Activated CD4-positive, alpha-beta memory T cell treated with anti-CD3 and anti-CD28 coated beads for 36 hours (primary cell): Measurements from ENCODE around the gene EIF4G3. TPM values are rescaled to one million over a fixed set of nuclear protein-coding genes. Genes with fewer than 3 reads are reported as not detected.
"Not testable (repeated sequence)": the region's sequence is repeated elsewhere in the genome, so short reads cannot be mapped to it uniquely, and the experiment has no call there.

Experiments used
- CTCF ChIA-PET: fragments of 350-600 bp; sonication (Branson Sonifier 250); formaldehyde crosslinking; loops from one replicate; lab custom pipeline; 2021; ENCODE audit warnings: antibody characterized with exemption, inconsistent platforms; lab: Charles Lee
- POLR2A ChIA-PET: fragments of 350-600 bp; sonication (Branson Sonifier 250); formaldehyde crosslinking; loops from one replicate; lab custom pipeline; 2021; ENCODE audit warnings: antibody characterized with exemption; lab: Charles Lee
- DNase-seq: peaks from one replicate; pipeline ENCODE4 v3.0.0-alpha.2; 2020
- H3K27ac Mint-ChIP-seq: one replicate; pipeline ENCODE4 v1.8.0; 2021; ENCODE audit warnings: mixed read lengths
- H3K27me3 Mint-ChIP-seq: one replicate; pipeline ENCODE4 v1.8.0; 2021; ENCODE audit warnings: mixed read lengths
- H3K36me3 Mint-ChIP-seq: one replicate; pipeline ENCODE4 v1.8.0; 2021; ENCODE audit warnings: mixed read lengths
- H3K4me1 Mint-ChIP-seq: one replicate; pipeline ENCODE4 v1.8.0; 2021; ENCODE audit warnings: low read depth, mixed read lengths
- H3K4me3 Mint-ChIP-seq: one replicate; pipeline ENCODE4 v1.8.0; 2021; ENCODE audit warnings: mild to moderate bottlenecking, mixed read lengths
- H3K9me3 Mint-ChIP-seq: one replicate; pipeline ENCODE4 v1.8.0; 2021; ENCODE audit warnings: mixed read lengths
- intact Hi-C: fragments of 100-400 bp; cut with micrococcal nuclease; formaldehyde crosslinking; loops from one replicate; pipeline ENCODE4 v1.15.1; 2023
- total RNA-seq, 2 experiments: library from RNA; stranded (reverse); gene quantifications; one replicate each; pipeline ENCODE4 v1.2.3, GENCODE V29; 2021

Gene EIF4G3
- total RNA-seq, 2 experiments from 2014 or later, result 39.9 to 42.7 TPM

DNA sequence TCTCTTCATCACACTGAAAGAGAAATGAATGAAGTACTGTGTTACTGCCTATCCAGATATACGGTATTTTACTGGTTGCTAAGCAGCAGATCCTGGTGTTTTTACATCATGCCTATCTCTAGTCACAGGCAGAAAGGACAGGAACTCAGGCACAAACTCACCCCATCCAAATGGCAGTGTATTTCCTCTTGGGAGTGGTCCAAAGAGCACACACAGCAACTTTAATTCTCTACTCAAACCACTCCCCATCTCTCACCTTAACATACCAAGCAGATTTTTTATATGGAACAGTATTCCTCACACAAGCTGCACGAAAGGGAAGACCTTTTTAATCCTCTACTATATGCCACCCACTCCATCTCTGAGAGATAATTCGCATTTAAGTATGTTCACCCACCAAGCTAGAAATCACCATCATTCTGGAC lies 27.3 kb downstream of the EIF4G3 start:
- no peak overlapping the region for H3K27ac Mint-ChIP-seq
- no peaks in the 10 kb centered on the region for H3K27me3 Mint-ChIP-seq
- peaks cover 5% of the 10 kb centered on the region for H3K4me1 Mint-ChIP-seq
- H3K4me3 Mint-ChIP-seq, result no peak overlapping the region
- DNase-seq, result no peak
- H3K9me3 Mint-ChIP-seq, result no peaks in the 10 kb centered on the region
- ChIA-PET POLR2A (no interaction called here), CTCF (no interaction called here)
- peaks cover 13% of the 10 kb centered on the region for H3K36me3 Mint-ChIP-seq
- intact Hi-C loops, result no loop called here

DNA sequence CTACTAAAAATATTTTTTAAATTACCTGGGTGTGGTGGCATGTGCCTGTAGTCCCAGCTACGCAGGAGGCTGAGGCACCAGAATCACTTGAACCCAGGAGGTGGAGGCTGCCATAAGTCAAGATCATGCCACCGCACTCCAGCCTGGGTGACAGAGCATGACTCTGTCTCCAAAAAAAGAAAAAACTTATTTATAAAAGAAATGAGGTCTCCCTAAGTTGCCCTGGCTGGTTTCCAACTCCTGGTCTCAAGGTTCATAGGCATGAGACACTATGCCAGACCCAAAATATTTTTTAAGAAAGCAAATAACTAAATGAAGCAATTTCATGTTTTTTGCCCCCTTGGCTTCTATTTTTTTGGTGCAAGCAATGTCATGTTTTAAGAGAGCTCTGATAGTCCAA lies 32.9 kb downstream of the EIF4G3 start:
- H3K9me3 Mint-ChIP-seq, result no peaks in the 10 kb centered on the region
- peaks cover 4% of the 10 kb centered on the region for H3K4me1 Mint-ChIP-seq
- H3K27ac Mint-ChIP-seq, result no peak overlapping the region
- peaks cover 10% of the 10 kb centered on the region for H3K36me3 Mint-ChIP-seq
- DNase-seq, result no peak
- intact Hi-C loops, result no loop called here
- H3K4me3 Mint-ChIP-seq, result no peak overlapping the region
- H3K27me3 Mint-ChIP-seq, result no peaks in the 10 kb centered on the region
- ChIA-PET POLR2A (no interaction called here), CTCF (no interaction called here)

DNA sequence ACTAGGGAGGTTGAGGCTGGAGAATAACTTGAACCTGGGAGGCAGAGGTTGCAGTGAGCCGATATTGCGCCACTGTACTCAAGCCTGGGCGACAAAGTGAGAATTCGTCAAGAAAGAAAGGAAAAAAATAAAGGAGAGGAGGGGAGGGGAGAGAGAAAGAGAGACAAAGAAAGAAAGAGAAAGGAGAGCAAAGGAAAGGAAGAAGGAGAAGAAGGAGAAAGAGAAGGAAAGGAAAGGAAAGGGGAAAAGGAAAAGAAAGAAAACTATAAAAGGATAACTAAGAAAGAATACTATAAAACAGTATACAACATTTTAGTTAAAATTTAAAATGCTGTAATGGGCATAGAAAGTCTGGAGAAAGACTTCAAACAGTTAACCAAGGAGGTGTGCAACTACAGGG lies 33.6 kb downstream of the EIF4G3 start:
- intact Hi-C loops, result no loop called here
- no peak for DNase-seq
- no peaks in the 10 kb centered on the region for H3K9me3 Mint-ChIP-seq
- CTCF ChIA-PET, result no interaction called here
- H3K27ac Mint-ChIP-seq, result no peak overlapping the region
- POLR2A ChIA-PET, result no interaction called here
- H3K27me3 Mint-ChIP-seq, result no peaks in the 10 kb centered on the region
- H3K4me1 Mint-ChIP-seq, result peaks cover 4% of the 10 kb centered on the region
- peaks cover 11% of the 10 kb centered on the region for H3K36me3 Mint-ChIP-seq
- H3K4me3 Mint-ChIP-seq, result no peak overlapping the region

DNA sequence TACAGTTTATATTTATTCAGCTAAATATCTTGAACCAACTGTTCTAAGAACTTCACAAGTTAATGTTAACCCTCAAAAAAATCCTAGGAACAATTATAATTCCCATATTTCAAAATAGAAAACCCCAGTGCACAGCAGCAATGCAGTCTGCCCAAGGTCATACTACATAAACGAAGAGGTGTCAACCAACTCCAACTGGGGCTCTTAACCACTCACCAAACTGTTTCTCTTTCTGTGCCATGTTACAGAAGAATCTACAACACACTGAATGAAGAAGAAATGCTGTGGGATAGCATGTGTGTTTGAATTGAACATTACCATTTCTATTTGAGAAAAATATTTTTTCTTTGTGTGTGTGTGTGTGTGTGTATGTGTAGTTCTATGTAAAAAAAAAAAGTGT lies 35.7 kb downstream of the EIF4G3 start:
- H3K9me3 Mint-ChIP-seq, result no peaks in the 10 kb centered on the region
- H3K27me3 Mint-ChIP-seq, result no peaks in the 10 kb centered on the region
- H3K4me3 Mint-ChIP-seq, result no peak overlapping the region
- ChIA-PET CTCF (no interaction called here), POLR2A (no interaction called here)
- intact Hi-C loops, result no loop called here
- no peak overlapping the region for H3K27ac Mint-ChIP-seq
- peaks cover 8% of the 10 kb centered on the region for H3K36me3 Mint-ChIP-seq
- DNase-seq, result no peak
- H3K4me1 Mint-ChIP-seq, result peaks cover 4% of the 10 kb centered on the region

DNA sequence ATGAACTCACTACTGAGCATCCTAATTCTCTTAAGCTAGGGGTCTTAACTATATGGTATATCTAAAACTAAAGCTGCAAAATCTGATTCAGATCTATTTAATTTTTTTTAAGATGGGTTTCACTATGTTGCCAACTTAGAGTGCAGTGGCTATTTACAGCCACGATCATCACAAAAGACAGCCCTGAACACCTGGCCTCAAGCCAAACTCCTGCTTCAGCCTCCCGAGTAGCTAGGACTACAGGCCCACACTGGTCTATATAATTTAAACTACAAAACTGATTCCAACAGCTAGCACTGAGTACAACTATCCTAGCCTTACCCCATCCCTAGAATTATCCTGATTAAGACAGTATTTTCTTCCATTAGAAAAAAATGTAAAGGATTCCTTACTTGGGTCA lies 37.1 kb downstream of the EIF4G3 start:
- no peaks in the 10 kb centered on the region for H3K27me3 Mint-ChIP-seq
- H3K4me1 Mint-ChIP-seq, result no peaks in the 10 kb centered on the region
- POLR2A ChIA-PET, result no interaction called here
- no peak overlapping the region for H3K4me3 Mint-ChIP-seq
- DNase-seq, result no peak
- no peak overlapping the region for H3K27ac Mint-ChIP-seq
- intact Hi-C loops, result no loop called here
- no peaks in the 10 kb centered on the region for H3K9me3 Mint-ChIP-seq
- peaks cover 12% of the 10 kb centered on the region for H3K36me3 Mint-ChIP-seq
- CTCF ChIA-PET, result no interaction called here

DNA sequence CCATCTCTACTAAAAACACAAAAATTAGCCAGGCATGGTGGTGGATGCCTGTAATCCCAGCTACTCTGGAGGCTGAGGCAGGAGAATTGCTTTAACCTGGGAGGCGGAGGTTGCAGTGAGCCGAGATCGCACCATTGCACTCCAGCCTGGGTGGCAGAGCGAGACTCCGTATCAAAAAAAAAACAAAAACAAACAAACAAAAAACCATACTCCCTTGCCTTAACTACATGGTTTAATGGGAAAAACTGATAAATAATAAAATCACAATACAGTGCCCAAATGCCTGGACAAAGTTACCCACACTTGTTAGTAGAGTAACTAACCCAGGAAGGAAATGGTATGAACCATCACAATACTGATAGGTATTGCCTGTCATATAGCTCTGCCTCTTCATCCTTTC lies 40.4 kb downstream of the EIF4G3 start:
- POLR2A ChIA-PET, H3K4me3 Mint-ChIP-seq, H3K27me3 Mint-ChIP-seq, DNase-seq, CTCF ChIA-PET, H3K9me3 Mint-ChIP-seq, intact Hi-C loops, H3K27ac Mint-ChIP-seq, H3K4me1 Mint-ChIP-seq: not testable (repeated sequence)
- peaks cover 12% of the 10 kb centered on the region for H3K36me3 Mint-ChIP-seq

DNA sequence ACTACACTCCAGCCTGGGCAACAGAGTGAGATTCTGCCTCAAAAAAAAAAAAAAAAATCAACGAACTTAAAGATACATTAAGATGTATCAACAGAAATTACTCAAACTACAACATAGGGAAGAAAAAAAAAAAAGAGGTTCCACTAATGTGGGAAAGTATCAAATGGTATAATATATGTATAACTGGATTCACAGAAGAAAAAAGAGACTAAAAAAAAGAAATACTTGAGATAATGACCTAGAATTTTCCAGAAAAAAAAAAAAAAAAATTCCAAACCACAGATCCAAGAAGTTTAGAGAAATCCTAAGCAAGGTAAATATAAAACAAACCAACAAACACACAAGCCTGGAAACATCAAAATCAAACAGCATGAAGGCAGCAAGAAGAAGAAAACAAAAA lies 45.5 kb downstream of the EIF4G3 start:
- Mint-ChIP-seq H3K36me3 (peaks cover 12% of the 10 kb centered on the region), H3K9me3 (no peaks in the 10 kb centered on the region), H3K4me3 (no peak overlapping the region), H3K27ac (no peak overlapping the region), H3K27me3 (no peaks in the 10 kb centered on the region), H3K4me1 (no peaks in the 10 kb centered on the region)
- DNase-seq, result no peak
- POLR2A ChIA-PET, result interaction anchor here (0.6 kb wide), 1 partner anchor 134 kb away, joined by 3 read pairs; no protein-coding TSS in a partner anchor
- CTCF ChIA-PET, result interaction anchor here (0.9 to 1.2 kb wide), 2 partner anchors 64 kb away, joined by 4 read pairs; no protein-coding TSS in a partner anchor
- intact Hi-C loops, result no loop called here

DNA sequence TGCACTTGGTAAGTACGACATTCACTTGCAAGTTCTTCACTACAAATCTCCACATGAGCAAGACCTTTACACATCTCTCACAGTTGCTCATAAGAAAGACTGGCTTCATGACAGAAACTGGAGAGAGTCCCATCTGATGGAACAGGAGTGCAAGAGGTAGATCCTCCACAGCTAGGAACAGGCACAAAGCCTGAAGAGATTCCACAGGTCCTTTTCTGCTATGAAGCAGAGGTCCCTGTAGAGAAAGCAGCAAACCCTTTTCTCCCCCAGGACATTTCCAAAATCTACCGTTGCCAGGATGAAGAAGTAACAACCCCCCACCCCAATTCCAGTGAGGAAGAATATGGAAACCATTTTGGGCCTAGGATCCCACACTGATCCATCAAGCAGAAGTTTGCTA lies 47.3 kb downstream of the EIF4G3 start:
- DNase-seq, result no peak
- Mint-ChIP-seq H3K9me3 (no peaks in the 10 kb centered on the region), H3K4me3 (no peak overlapping the region), H3K4me1 (no peaks in the 10 kb centered on the region), H3K27me3 (no peaks in the 10 kb centered on the region), H3K36me3 (peaks cover 11% of the 10 kb centered on the region), H3K27ac (no peak overlapping the region)
- ChIA-PET POLR2A (no interaction called here), CTCF (no interaction called here)
- intact Hi-C loops, result no loop called here

DNA sequence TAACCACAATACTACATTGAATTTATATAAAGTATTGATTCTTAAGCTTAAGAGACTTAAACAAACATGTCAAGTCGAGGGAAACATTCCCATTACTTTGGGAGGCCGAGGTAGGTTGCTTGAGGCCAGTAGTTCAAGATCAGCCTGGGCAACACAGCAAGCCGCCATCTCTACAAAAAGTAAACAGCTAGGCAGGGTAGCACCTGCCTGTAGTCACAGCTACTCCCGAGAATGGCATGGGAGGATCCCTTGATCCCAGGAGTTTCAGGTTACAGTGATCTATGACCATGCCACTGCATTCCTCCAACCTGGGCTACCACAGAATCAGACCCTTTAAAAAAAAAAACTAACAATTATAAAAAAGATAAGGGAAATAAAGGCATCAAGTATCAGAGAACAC lies 50.4 kb downstream of the EIF4G3 start:
- Mint-ChIP-seq H3K27ac (no peak overlapping the region), H3K36me3 (peaks cover 14% of the 10 kb centered on the region), H3K27me3 (no peaks in the 10 kb centered on the region), H3K4me1 (no peaks in the 10 kb centered on the region), H3K4me3 (no peak overlapping the region), H3K9me3 (no peaks in the 10 kb centered on the region)
- intact Hi-C loops, result no loop called here
- no peak for DNase-seq
- ChIA-PET POLR2A (no interaction called here), CTCF (no interaction called here)

DNA sequence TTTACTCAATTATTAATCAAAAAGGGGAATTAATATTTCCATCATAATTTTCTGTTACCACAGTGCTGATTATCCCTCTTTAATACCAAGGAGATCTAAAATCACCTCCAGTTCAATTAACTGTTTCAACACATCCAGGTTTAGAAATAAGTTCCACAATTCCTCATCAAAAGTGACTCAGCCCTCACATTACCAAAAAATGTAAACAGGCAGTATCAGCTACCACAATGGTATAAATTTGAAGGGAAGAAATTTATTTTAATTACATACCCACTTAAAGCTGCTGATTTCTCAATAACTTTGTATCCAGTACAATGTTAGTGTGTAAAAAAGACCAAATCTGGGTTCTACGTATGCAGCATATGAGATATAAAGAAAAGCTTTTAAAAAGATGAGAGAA lies 51.9 kb downstream of the EIF4G3 start:
- H3K4me3 Mint-ChIP-seq, result no peak overlapping the region
- intact Hi-C loops, result no loop called here

DNA sequence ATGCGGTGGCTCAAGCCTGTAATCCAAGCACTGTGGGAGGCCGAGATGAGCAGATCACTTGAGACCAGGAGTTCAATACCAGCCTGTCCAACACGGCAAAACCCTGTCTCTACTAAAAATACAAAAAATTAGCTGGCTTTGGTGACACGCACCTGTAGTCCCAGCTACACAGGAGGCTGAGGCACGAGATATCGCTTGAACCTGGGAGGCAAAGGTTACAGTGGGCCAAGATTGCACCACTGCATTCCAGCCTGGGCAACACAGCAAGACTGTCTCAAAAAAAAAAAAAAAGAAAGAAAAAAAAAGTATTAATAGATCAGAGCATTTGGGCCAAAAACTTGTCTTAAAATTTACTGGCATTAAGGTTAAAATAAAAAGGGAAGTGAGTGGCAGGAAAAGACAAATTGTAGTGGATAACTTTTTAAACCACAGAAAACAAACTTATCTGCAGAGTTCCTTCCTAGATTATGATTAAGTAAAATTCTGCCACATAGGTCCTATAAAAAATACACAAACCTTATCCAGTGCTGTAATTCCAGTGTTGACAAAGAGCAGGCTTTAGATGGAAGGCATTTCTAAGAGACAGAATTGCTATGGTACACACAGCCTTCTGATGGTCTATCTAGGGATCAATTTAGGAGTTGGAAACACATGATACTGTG lies 53.3 kb downstream of the EIF4G3 start:
- intact Hi-C loops, result no loop called here
- no peak for DNase-seq
- CTCF ChIA-PET, result no interaction called here

More for the DNA sequence above, 51.9 kb downstream of the EIF4G3 start:
- Mint-ChIP-seq H3K36me3 (peaks cover 13% of the 10 kb centered on the region), H3K4me1 (no peaks in the 10 kb centered on the region), H3K27me3 (no peaks in the 10 kb centered on the region), H3K9me3 (no peaks in the 10 kb centered on the region), H3K27ac (no peak overlapping the region)
- no peak for DNase-seq
- ChIA-PET POLR2A (no interaction called here), CTCF (no interaction called here)

DNA sequence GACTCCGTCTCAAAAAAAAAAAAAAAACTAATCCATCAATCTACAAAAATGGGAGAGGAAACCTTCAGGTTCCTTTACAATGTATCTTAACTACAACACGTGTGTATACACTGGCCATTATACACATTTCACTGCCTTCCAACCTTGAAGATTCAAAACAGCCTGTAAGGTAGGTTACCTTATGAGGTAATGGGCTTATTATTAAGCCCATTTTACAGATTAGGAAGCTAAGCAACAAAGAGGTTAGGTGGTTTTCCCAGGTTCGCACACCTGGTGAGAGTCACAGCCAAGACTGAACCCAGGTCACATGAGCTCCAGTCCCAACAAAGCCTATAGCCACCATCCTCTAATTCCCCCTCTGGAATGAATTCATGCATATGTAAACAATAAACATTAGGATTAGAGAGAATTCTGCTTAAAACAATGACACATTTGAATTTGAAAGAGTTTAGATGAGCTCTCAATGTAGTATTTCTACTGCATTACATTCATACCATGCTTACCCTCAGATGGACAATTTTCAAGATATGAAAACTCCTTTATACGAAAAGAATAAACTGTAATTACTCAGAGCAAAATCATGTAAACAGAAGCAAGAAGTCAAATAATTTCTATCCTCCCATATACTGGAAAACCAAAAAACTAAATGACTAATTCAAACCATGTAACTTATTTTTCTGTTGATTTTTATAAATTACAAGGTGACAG lies 54.8 kb downstream of the EIF4G3 start:
- ChIA-PET CTCF (interaction anchor here (0.6 kb wide), 1 partner anchor 44 kb away, joined by 3 read pairs; no protein-coding TSS in a partner anchor), POLR2A (no interaction called here)
- Mint-ChIP-seq H3K36me3 (peaks cover 11% of the 10 kb centered on the region), H3K4me3 (no peak overlapping the region), H3K4me1 (no peaks in the 10 kb centered on the region), H3K27ac (no peak overlapping the region), H3K27me3 (no peaks in the 10 kb centered on the region), H3K9me3 (no peaks in the 10 kb centered on the region)
- no peak for DNase-seq
- intact Hi-C loops, result no loop called here

More for the DNA sequence above, 53.3 kb downstream of the EIF4G3 start:
- no peaks in the 10 kb centered on the region for H3K9me3 Mint-ChIP-seq
- H3K27ac Mint-ChIP-seq, result no peak overlapping the region
- H3K36me3 Mint-ChIP-seq, result peaks cover 13% of the 10 kb centered on the region
- no peak overlapping the region for H3K4me3 Mint-ChIP-seq
- H3K4me1 Mint-ChIP-seq, result no peaks in the 10 kb centered on the region
- H3K27me3 Mint-ChIP-seq, result no peaks in the 10 kb centered on the region
- POLR2A ChIA-PET, result no interaction called here

DNA sequence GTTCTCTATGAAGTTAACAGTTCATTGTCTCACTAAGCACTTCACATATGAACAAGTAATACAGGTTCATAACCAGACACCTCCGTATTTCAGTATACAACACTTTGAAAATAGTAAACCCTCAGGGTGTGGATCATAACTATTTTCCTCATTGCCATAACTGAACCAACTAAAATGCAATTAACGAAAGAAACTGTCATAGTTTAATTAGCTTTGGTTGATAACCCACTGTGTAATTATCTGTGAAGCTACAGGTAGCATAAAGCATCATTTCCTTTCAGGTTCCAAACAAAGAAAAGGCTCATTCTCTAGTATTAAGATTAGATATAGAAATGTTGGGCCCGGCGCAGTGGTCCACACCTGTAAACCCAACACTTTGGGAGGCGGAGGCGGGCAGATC lies 58.5 kb downstream of the EIF4G3 start:
- Mint-ChIP-seq H3K4me1 (no peaks in the 10 kb centered on the region), H3K36me3 (peaks cover 9% of the 10 kb centered on the region), H3K9me3 (no peaks in the 10 kb centered on the region), H3K27me3 (no peaks in the 10 kb centered on the region), H3K4me3 (no peak overlapping the region), H3K27ac (no peak overlapping the region)
- DNase-seq, result no peak
- intact Hi-C loops, result no loop called here
- ChIA-PET POLR2A (no interaction called here), CTCF (interaction anchor here (0.6 to 3.1 kb wide), 2 partner anchors 421 to 1245 kb away, joined by 4 to 7 read pairs; no protein-coding TSS in a partner anchor)
